AG09319 (cell line): ENCODE measurements around the gene FDPS.
"Not testable (repeated sequence)": the region's sequence is repeated elsewhere in the genome, so short reads cannot be mapped to it uniquely, and the experiment has no call there.

Experiments
- DNase-seq: peaks from one replicate; pipeline ENCODE4 v3.0.0-alpha.2; 2010; ENCODE audit warnings: low read depth; ENCODE audit errors: extremely low read depth
- TF ChIP-seq, protein P1 (sequence below): IDR thresholded peaks from 2 replicates; pipeline ENCODE4 v1.5.1; 2011; ENCODE audit warnings: low read depth, mild to moderate bottlenecking, inconsistent platforms, low read length, moderate library complexity

The FDPS gene

DNA sequence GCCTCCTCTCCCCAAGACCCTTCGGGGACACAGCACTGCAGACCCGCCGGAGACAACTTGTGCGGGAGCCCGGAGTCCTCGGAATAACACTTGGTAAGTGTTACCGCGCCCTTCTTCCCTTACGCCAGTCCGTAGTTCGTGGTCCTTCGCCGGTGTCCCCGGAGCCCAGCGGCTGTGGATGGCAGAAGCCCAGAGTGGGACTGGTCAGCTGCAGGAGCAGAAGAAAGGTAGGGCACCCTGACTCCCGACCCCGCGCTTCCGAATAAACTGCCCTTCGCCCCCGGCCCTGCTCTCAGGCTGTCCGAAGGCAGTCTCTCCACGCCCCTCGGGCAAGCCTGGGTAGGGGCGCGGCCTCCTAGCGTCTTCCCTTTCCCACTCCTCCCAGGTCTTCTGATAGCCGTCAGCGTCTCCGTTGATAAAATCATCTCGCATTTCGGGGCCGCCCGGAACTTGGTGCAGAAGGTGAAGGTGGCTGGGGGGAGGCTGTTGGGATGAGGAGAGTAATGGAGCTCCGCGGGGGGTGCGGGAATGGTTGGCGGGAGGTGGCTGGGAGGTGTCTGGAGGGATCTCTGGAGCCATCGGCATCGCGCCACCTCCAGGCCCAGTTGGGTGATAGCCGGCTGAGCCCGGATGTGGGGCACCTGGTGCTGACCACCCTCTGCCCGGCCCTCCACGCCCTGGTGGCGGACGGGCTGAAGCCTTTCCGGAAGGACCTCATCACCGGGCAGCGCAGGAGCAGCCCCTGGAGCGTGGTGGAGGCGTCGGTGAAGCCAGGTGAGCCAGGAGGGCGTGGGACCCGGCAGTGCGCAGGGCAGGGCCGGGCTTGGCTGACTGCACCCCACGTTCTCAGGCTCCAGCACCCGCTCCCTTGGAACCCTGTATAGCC, 16.3 kb downstream of the FDPS start:
- TF ChIP-seq, protein P1, sequence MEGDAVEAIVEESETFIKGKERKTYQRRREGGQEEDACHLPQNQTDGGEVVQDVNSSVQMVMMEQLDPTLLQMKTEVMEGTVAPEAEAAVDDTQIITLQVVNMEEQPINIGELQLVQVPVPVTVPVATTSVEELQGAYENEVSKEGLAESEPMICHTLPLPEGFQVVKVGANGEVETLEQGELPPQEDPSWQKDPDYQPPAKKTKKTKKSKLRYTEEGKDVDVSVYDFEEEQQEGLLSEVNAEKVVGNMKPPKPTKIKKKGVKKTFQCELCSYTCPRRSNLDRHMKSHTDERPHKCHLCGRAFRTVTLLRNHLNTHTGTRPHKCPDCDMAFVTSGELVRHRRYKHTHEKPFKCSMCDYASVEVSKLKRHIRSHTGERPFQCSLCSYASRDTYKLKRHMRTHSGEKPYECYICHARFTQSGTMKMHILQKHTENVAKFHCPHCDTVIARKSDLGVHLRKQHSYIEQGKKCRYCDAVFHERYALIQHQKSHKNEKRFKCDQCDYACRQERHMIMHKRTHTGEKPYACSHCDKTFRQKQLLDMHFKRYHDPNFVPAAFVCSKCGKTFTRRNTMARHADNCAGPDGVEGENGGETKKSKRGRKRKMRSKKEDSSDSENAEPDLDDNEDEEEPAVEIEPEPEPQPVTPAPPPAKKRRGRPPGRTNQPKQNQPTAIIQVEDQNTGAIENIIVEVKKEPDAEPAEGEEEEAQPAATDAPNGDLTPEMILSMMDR = peak; percentile 50
- no peak for DNase-seq

DNA sequence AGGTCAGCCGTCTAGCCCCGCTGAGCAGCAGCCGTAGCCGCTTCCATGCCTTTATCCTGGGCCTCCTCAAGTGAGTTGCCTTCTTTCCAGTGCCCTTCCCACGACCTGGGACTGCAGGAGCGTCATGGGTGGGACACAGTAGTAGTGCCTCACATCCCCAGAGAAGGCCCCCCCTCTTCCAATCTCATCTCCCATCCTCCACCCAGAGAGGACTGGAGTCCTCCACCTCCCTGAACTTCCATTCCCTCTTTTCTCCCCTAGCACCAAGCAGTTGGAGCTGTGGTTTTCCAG, 16.9 kb downstream of the FDPS start:
- TF ChIP-seq, protein P1 = no peak
- no peak for DNase-seq

DNA sequence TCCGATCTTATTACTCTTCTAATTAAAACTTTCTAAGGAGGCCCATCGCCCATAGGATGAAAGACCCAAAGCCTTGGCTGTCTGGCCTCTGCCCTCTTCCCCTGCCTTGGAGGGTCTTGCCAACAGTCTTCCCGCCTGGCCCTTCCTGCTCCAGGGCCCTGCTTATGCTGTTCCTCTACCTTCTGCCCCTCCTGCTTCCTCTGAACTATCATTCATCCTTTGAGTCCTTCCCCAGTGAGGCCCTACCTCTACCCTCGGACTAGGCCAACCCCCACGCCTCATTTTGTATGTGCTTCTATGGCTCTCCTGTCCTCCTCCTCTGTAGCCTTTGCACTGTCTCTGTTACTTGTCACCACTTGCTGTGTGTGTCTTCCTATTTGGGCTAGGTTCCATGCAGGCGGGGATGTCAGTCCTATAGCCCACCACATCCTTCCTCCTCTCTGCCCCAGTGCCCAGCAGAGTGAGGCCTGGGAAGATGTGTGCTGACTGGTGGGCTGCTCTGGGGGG, 17.4 kb downstream of the FDPS start:
- no peak for DNase-seq
- TF ChIP-seq, protein P1 = no peak

DNA sequence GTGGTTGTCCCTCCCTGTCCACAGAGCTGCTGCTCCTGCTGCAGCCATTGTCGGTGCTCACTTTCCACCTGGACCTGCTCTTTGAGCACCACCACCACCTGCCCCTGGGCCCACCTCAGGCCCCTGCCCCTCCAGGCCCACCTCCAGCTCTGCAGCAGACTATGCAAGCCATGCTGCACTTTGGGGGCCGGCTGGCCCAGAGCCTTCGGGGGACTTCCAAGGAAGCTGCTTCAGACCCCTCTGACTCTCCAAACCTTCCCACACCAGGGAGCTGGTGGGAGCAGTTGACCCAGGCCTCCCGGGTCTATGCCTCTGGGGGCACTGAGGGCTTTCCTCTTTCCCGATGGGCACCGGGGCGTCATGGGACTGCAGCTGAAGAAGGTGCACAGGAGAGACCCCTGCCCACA, 18.0 kb downstream of the FDPS start:
- DNase-seq = no peak
- TF ChIP-seq, protein P1 = no peak

DNA sequence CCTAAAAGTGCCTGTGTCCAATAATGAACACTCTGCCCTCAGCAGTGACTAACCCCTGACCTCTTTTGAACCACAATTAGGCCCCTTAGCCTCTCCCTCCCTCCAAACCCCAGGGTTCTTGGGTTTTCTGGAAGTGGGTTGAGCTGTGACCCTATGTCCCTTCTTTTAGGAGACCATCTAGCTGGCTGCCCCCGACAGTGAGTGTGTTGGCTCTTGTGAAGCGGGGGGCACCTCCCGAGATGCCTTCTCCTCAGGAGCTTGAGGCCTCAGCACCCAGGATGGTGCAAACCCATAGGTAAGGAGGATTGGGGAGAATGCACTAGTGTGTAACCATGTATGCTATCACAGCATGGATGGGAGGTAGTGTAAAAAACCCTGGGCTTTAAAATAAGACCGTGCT, 19.3 kb downstream of the FDPS start:
- TF ChIP-seq, protein P1 = no peak
- DNase-seq = no peak

DNA sequence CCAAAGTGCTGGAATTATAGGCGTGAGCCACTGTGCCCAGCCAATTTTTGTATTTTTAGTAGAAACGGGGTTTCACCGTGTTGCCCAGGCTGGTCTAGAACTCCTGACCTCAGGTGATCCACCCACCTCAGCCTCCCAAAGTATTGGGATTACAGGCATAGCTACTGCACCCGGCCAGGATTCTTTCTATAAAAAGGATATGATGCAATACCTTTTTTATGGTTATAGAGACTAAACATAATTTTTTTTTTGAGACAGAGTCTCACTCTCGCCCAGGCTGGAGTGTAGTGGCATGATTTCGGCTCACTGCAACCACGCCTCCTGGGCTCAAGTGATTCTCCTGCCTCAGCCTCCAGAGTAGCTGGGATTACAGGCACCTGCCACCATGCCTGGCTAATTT, 20.2 kb downstream of the FDPS start:
- not testable (repeated sequence) for DNase-seq

DNA sequence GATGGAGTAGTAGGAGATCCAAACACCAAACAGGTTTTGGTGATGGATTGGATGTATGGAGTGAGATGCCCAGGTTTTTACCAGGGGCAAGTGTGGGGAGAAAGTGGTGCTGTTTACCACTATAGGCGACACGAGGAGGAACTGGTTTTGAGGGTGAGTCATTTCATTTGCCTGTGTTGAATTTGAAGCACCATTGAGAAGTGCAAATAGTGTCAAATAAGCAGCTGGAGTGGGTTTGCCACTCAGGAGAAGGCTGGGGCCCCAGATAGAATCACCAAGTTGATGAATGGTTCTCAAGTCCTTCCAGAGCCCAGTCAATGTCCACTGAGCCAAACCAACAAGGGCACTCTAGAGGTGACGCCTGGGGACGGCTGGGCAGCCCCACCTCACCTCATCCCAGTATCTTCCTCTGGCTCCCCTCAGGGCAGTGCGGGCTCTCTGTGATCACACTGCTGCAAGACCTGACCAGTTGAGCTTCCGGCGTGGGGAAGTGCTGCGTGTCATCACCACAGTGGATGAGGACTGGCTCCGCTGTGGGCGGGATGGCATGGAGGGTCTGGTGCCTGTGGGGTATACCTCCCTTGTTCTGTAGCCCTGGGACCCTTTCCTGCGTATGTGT, 21.4 kb downstream of the FDPS start:
- TF ChIP-seq, protein P1 = no peak

More for the DNA sequence above, 21.4 kb downstream of the FDPS start:
- no peak for DNase-seq
